ENCODE data around the gene FAM111A. TPM values are rescaled to one million over a fixed set of nuclear protein-coding genes. Genes with fewer than 3 reads are reported as not detected.
"Not testable (repeated sequence)": the region's sequence is repeated elsewhere in the genome, so short reads cannot be mapped to it uniquely, and the experiment has no call there.

FAM111A gene, protein sequence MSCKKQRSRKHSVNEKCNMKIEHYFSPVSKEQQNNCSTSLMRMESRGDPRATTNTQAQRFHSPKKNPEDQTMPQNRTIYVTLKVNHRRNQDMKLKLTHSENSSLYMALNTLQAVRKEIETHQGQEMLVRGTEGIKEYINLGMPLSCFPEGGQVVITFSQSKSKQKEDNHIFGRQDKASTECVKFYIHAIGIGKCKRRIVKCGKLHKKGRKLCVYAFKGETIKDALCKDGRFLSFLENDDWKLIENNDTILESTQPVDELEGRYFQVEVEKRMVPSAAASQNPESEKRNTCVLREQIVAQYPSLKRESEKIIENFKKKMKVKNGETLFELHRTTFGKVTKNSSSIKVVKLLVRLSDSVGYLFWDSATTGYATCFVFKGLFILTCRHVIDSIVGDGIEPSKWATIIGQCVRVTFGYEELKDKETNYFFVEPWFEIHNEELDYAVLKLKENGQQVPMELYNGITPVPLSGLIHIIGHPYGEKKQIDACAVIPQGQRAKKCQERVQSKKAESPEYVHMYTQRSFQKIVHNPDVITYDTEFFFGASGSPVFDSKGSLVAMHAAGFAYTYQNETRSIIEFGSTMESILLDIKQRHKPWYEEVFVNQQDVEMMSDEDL
- 10 to 100 TPM; 47.8 to 57.2 (median 54.6) TPM for polyA plus RNA-seq (ENCODE audit: insufficient read length in 3 of 3)

GRCh38 chr11:59142530-59143507 lies at the start of gene FAM111A:
Gene FAM111A, plus strand, starts transcription at chr11:59142856. Its CDS starts 6,017 bp downstream, at chr11:59148873.
- DNase-seq (ENCODE audit: low read depth in 3 of 3, low spot score in 2 of 3): peak; percentile 73 to 78 (median 76)

DNA sequence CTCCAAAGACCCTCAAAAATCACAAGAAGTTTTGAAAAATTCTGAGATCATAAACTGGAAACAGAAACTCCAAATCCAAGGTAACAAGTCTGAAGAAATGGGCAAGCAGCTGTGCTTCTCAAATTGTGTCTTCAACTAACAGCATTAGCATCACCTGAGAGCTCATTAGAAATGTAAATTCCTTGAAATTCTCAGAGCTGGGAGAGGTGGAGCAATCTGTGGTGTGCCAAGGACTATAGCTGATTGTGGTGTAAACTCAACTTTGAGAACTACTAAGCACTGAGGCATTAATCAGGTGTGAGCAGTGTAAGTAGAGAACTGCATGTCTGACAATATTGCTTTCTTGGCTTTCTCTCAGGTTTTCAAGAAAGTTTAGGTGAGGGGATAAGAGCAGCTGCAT lies 49.1 kb upstream of the FAM111A start:
- DNase-seq (ENCODE audit: low read depth in 3 of 3, low spot score in 2 of 3): not testable (repeated sequence)

- DNase-seq (ENCODE audit: low read depth in 3 of 3, low spot score in 2 of 3): not testable (repeated sequence)
Measured at GRCh38 chr11:59095225-59095624, 47.4 kb upstream of the FAM111A start.

GRCh38 chr11:59095972-59096575 lies 46.6 kb upstream of the FAM111A start:
- not testable (repeated sequence) for DNase-seq (ENCODE audit: low read depth in 3 of 3, low spot score in 2 of 3)

- DNase-seq (ENCODE audit: low read depth in 3 of 3, low spot score in 2 of 3): peak in 1 of 3 donors; percentile 26
Measured at GRCh38 chr11:59097113-59097708, 45.4 kb upstream of the FAM111A start.

GRCh38 chr11:59097938-59098337 lies 44.7 kb upstream of the FAM111A start:
- not testable (repeated sequence) for DNase-seq (ENCODE audit: low read depth in 3 of 3, low spot score in 2 of 3)

GRCh38 chr11:59102259-59102765 lies 40.3 kb upstream of the FAM111A start:
- peak in 1 of 3 donors; percentile 43 for DNase-seq (ENCODE audit: low read depth in 3 of 3, low spot score in 2 of 3)

DNA sequence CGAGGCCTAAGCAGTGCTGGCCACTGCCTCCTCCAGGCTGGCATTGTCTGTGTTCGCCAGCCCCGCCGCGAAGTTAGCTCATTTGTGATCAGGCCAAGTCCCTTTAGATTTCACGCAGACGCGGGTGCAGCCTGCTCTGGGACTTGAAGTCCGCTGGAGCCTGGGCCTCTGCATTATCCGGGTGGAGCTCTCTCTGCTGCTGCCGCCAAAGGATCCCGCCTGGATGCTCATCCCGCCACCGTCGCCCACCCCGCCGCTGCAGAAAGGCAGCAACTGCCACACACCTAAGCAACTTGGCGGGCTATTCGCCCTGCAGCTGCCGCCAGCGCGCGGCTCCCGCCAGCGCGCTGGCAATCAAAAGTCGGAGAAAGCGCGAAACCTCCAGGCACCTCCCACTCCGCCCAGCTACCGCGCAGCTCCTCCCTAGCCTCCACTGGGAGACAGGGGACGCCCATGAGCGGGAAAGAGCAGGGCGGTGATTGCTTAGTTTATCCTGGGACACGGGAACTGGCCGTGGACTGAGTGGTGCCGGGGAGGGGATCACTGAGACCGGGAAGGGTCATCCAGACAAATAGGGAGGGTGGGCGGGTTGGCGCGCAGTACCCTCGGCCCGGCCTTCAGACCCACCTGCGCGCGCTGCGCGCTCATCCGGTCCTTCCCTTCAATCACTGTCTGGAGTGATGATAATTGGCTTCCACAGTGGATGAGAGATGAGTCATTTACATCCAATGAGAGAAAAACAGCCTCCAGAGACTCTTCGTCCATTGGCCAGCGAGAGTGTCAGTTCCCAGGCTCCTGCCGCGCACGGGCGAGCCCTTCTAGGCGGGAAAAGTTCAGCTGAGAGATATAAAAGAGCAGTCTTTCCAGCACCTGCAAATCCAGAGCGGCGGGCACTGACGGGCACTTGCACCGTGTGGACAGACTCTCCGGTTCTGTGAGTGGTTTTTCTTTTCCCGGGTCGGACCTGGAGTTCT lies 36.0 kb upstream of the FAM111A start, which contains the start of gene FAM111B:
Gene FAM111B, plus strand, starts transcription at position 875 of the 974 bp plus-strand sequence. CDS start 2,389 bp downstream, outside the sequence.
- DNase-seq (ENCODE audit: low read depth in 3 of 3, low spot score in 2 of 3): peak; percentile 62 to 87 (median 74)

DNA sequence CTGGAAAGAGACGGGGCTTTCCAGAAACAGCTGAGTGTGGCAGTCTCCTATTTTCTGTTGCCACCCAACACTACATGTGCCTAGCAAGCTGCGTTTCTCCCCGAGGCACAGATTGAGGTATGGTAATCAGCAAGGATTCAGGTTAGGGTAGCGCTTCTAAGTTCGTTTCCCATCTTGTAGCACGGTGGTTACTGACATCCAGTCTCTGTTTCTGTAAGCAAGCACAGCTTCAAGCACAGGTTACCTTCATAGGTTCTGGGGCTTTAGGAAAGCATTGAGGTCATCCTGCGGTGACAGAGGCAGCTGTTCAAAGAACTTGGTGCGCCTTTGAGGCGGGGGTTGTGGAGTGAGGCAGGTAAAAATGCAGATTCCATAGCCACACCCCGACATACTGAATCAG lies 34.9 kb upstream of the FAM111A start:
- DNase-seq (ENCODE audit: low read depth in 3 of 3, low spot score in 2 of 3): not testable (repeated sequence)

- no peak for DNase-seq (ENCODE audit: low read depth in 3 of 3, low spot score in 2 of 3)
Measured at GRCh38 chr11:59112494-59112893, 30.2 kb upstream of the FAM111A start.

DNA sequence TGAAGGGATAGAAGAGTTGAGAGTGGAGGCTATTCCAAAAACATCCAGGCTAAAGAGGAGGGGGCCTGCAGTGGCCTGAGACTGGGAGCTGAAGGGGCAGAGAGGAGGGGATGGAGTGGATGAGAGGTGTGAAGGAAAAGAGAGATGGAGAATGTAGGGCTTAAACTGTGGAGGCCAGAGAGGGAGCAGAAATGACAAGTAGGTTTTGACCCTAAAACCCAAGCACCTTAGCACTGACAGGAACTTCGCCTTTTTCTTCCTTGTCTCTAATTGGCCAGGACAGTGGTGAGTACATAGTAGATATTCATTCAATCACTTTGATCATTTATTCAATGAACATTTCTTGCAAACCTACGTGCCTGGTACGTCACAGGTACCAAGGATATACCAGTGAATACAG lies 28.3 kb upstream of the FAM111A start:
- no peak for DNase-seq (ENCODE audit: low read depth in 3 of 3, low spot score in 2 of 3)

DNA sequence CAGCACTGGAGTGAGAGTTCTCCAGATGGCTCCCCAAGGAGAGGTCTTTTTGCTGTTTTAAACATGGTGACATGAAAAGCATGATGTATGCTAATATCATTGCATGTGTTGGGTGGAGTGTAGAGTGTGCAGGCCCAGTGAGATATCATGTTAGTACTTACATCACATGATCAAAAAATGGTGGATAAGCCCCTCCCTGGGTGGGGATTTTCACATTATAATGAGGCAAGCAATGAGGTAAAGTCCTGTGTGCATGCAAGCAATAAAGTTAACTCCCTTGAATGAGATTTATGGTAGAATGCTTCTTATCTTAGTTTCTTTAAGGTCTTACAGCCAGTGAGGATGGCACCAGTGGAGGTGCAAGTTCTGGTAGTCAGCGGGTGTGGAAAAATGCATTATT lies 27.1 kb upstream of the FAM111A start:
- DNase-seq (ENCODE audit: low read depth in 3 of 3, low spot score in 2 of 3): no peak

DNA sequence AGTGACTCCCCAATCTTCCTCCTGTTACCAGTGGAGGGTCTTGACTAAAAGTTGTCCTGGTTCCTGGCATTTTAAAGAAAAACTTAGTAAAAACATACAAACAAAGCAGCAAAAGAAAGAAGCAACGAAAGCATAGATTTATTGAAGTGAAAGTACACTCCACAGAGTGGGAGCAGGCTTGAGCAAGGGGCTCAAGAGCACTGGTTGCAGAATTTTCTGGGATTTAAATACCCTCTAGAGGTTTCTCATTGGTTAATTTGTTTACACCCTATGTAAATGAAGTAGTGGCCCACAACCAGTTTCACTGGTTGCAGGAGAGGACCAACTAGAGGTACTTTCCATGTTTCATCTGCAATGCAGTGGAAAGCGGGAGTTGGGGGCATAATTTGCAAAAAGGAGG lies 24.9 kb upstream of the FAM111A start:
- no peak for DNase-seq (ENCODE audit: low read depth in 3 of 3, low spot score in 2 of 3)

GRCh38 chr11:59119826-59120225 lies 22.8 kb upstream of the FAM111A start:
- no peak for DNase-seq (ENCODE audit: low read depth in 3 of 3, low spot score in 2 of 3)

- peak; percentile 61 to 70 (median 67) for DNase-seq (ENCODE audit: low read depth in 3 of 3, low spot score in 2 of 3)
Measured at GRCh38 chr11:59135648-59136461, 6.8 kb upstream of the FAM111A start.

- not testable (repeated sequence) for DNase-seq (ENCODE audit: low read depth in 3 of 3, low spot score in 2 of 3)
Measured at GRCh38 chr11:59136551-59136950, 6.1 kb upstream of the FAM111A start.

DNA sequence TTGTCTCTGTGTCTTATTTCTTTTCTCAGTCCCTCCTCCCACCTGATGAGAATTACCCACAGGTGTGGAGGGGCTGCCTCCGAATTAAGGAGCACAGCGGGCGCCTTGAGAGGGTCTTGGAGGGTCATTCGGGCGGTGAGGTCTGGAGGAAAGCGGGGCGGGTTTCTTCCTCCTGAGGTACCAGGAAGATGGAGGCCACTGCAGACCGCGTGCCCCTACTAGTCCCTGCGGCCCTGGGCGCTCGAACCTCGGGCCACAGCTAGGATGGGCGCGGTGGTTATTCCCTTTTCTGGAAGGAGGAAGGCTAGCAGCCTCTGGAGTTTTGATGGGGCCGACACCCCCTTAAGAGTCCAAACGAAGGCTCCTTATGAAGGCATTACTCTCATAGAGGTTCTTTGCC lies 5.5 kb upstream of the FAM111A start:
- no peak for DNase-seq (ENCODE audit: low read depth in 3 of 3, low spot score in 2 of 3)

GRCh38 chr11:59138643-59139042 lies 4.0 kb upstream of the FAM111A start:
- DNase-seq (ENCODE audit: low read depth in 3 of 3, low spot score in 2 of 3): no peak
